Esophagus (tissue), 2 donors: ENCODE measurements around the gene PELI3. TPM values are rescaled to one million over a fixed set of nuclear protein-coding genes. Genes with fewer than 3 reads are reported as not detected.
A peak's percentile ranks its signal among the peaks of the same experiment; 100 is the strongest.

Experiments
- H3K27ac ChIP-seq, 2 donors: one replicate each; pipeline ENCODE4 v1.5.1; 2013; ENCODE audit warnings: low read depth in 2 of 2, mild to moderate bottlenecking in 2 of 2, inconsistent platforms in 1 of 2, low read length in 1 of 2, moderate library complexity in 1 of 2
- H3K27me3 ChIP-seq, 2 donors: one replicate each; pipeline ENCODE4 v1.6.1; 2013; ENCODE audit warnings: low read length in 2 of 2, control low read depth in 1 of 2, mild to moderate bottlenecking in 1 of 2; ENCODE audit not compliant: insufficient read depth in 2 of 2, control insufficient read depth in 1 of 2
- H3K36me3 ChIP-seq, 2 donors: one replicate each; pipeline ENCODE4 v1.6.1; 2013; ENCODE audit warnings: low read length in 1 of 2; ENCODE audit not compliant: control insufficient read depth in 2 of 2, insufficient read depth in 2 of 2
- H3K4me1 ChIP-seq, 2 donors: one replicate each; pipeline ENCODE4 v1.6.1; 2013; ENCODE audit warnings: low read length in 1 of 2; ENCODE audit not compliant: control insufficient read depth in 2 of 2, insufficient read depth in 2 of 2
- H3K4me3 ChIP-seq, 2 donors: one replicate each; pipeline ENCODE4 v1.5.1; 2013; ENCODE audit warnings: low read length in 2 of 2, mild to moderate bottlenecking in 2 of 2, low read depth in 1 of 2, moderate library complexity in 1 of 2
- H3K9me3 ChIP-seq, 2 donors: one replicate each; pipeline ENCODE4 v1.6.1; 2013; ENCODE audit warnings: mild to moderate bottlenecking in 2 of 2, low read depth in 1 of 2, low read length in 1 of 2, moderate library complexity in 1 of 2; ENCODE audit not compliant: control insufficient read depth in 2 of 2, insufficient read depth in 1 of 2
- WGBS, 2 donors: extraction: QIAGEN DNeasy Blood & Tissue Kit; methylation state at CpG; one replicate each; pipeline ENCODE4 v1.1.7; 2013; 5-methylcytosine and 5-hydroxymethylcytosine counted together
- polyA plus RNA-seq, 2 donors: library from polyadenylated mRNA; stranded (reverse); fragments of 200-250 nt; gene quantifications; one replicate each; pipeline ENCODE4 v1.2.3, GENCODE V29; 2013
- donor health status: healthy with polysubstance abuse.
- donor health status: Bipolar disorder and iron deficiency.

Gene PELI3
- polyA plus RNA-seq, result 1 to 10 TPM; 5.5 to 7.8 TPM

DNA sequence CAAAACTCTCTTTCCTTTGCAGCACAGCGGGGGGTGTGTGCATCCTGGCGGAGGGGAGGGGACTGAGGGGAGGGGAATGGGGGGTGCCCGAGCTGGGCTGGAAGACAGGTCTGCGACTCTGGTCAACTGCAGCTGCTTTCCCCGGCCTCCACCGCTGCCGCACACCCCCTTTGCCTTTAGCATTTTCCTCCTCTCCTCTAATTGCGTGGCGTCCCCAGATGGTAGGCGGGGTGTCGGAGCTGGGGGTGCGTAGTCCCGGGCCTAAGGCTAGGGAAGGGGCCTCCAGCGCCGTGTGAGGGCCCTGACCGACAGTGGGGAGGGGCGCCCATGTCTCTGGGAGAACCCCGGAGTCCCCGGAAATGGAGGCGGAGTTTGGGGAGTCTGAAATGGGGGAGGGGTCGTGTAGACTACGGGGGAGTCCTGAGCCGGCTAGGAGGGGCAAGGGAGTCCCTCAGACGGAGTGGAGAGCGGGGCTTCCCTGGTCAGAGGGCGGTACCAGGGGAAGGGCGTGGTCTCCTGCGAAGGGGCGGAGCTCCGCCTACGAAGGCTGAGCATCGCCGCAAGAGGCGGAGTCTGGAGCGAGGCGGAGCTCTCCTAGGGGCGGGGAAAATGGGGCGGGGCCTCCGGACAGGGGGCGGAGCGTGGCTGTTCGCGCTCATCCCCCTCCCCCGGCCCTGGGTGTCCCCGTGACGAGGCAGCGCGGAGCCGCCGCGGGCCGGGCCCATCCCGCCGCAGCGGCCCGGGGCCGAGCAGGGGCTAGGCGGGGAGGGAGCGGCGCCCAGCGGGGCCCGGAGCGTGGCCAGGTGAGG is at the start of gene PELI3:
TSS of gene PELI3 (plus strand) at position 681 of the 809 bp plus-strand sequence. CDS start 1,224 bp downstream, outside the sequence.
- H3K9me3 ChIP-seq, result no peaks in the 10 kb centered on the region
- H3K27me3 ChIP-seq, result no peaks in the 10 kb centered on the region
- H3K36me3 ChIP-seq, result peaks cover 0 to 4% of the 10 kb centered on the region in 2 donors
- WGBS, 2 donors, result 1% methylated on average over 34 to 63 of the region's 63 CpGs
- peaks cover 0 to 3% of the 10 kb centered on the region in 2 donors for H3K4me1 ChIP-seq
- peak within 1 kb of the TSS; percentile 75 to 86 for H3K4me3 ChIP-seq
- H3K27ac ChIP-seq, result peak within 1 kb of the TSS; percentile 61 to 81

- no peak overlapping the region for H3K27ac ChIP-seq
- H3K4me1 ChIP-seq, result peaks cover 0 to 6% of the 10 kb centered on the region in 2 donors
- H3K9me3 ChIP-seq, result no peaks in the 10 kb centered on the region
- no peaks in the 10 kb centered on the region for H3K36me3 ChIP-seq
- WGBS, 2 donors, result 60 to 62% methylated on average over 11 of the region's 11 CpGs
- H3K4me3 ChIP-seq, result no peak overlapping the region
- no peaks in the 10 kb centered on the region for H3K27me3 ChIP-seq
Measured at GRCh38 chr11:66417000-66417399, 49.7 kb upstream of the PELI3 start.

- Histone ChIP-seq H3K36me3 (no peaks in the 10 kb centered on the region), H3K27me3 (no peaks in the 10 kb centered on the region), H3K9me3 (no peaks in the 10 kb centered on the region), H3K4me1 (peaks cover 0 to 6% of the 10 kb centered on the region in 2 donors), H3K4me3 (no peak overlapping the region), H3K27ac (peak overlapping the region in 1 of 2 donors; percentile 28)
- WGBS, 2 donors, result 9 to 10% methylated on average over 16 of the region's 16 CpGs
Measured at GRCh38 chr11:66418168-66418985, 48.3 kb upstream of the PELI3 start.

GRCh38 chr11:66418986-66419308 is 47.8 kb upstream of the PELI3 start:
- peaks cover 0 to 6% of the 10 kb centered on the region in 2 donors for H3K4me1 ChIP-seq
- no peaks in the 10 kb centered on the region for H3K27me3 ChIP-seq
- H3K9me3 ChIP-seq, result no peaks in the 10 kb centered on the region
- no peak overlapping the region for H3K27ac ChIP-seq
- H3K4me3 ChIP-seq, result no peak overlapping the region
- 50 to 61% methylated on average over 3 of the region's 3 CpGs for WGBS, 2 donors
- no peaks in the 10 kb centered on the region for H3K36me3 ChIP-seq

- Histone ChIP-seq H3K27ac (no peak overlapping the region), H3K27me3 (no peaks in the 10 kb centered on the region), H3K4me3 (no peak overlapping the region), H3K36me3 (no peaks in the 10 kb centered on the region), H3K9me3 (no peaks in the 10 kb centered on the region), H3K4me1 (peaks cover 0 to 6% of the 10 kb centered on the region in 2 donors)
- 4 to 6% methylated on average over 13 to 30 of the region's 30 CpGs for WGBS, 2 donors
Measured at GRCh38 chr11:66419825-66420224, 46.9 kb upstream of the PELI3 start.

- Histone ChIP-seq H3K27ac (no peak within 1 kb of the TSS), H3K4me1 (peaks cover 0 to 6% of the 10 kb centered on the region in 2 donors), H3K36me3 (no peaks in the 10 kb centered on the region), H3K27me3 (no peaks in the 10 kb centered on the region), H3K9me3 (no peaks in the 10 kb centered on the region), H3K4me3 (no peak within 1 kb of the TSS)
- 14 to 15% methylated on average over 66 to 71 of the region's 71 CpGs for WGBS, 2 donors
Measured at GRCh38 chr11:66420671-66421476, 45.8 kb upstream of the PELI3 start, which contains the start of gene NPAS4. NPAS4 (plus strand) TSS chr11:66421035; CDS start chr11:66421180, 145 bp downstream.

GRCh38 chr11:66421492-66422205 is 45.1 kb upstream of the PELI3 start:
- Histone ChIP-seq H3K27ac (no peak overlapping the region), H3K4me1 (peaks cover 0 to 6% of the 10 kb centered on the region in 2 donors), H3K36me3 (no peaks in the 10 kb centered on the region), H3K27me3 (no peaks in the 10 kb centered on the region), H3K4me3 (no peak overlapping the region), H3K9me3 (no peaks in the 10 kb centered on the region)
- WGBS, 2 donors, result 13 to 14% methylated on average over 38 of the region's 38 CpGs

DNA sequence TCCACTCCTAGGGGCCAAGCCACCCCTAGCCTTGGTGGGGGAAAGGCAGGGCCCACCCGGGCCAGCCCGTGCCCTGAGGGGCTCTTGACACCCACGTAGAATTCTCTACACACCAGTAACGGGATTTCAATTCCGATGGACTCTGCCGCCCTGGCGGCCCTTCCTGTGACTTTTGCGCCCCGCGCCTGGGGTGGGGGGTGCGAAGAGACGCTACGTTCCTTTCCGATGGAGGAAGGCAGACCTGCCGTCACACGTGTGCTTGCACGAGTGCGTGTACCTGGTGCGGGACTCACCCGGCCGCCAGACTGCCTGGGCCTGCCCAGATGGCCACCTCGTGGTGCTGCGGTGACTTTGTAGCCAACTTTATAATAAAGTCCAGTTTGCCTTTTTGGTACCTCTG is 40.4 kb upstream of the PELI3 start:
- no peaks in the 10 kb centered on the region for H3K27me3 ChIP-seq
- H3K27ac ChIP-seq, result no peak overlapping the region
- 67 to 69% methylated on average over 23 of the region's 23 CpGs for WGBS, 2 donors
- no peaks in the 10 kb centered on the region for H3K4me1 ChIP-seq
- H3K36me3 ChIP-seq, result no peaks in the 10 kb centered on the region
- H3K4me3 ChIP-seq, result no peak overlapping the region
- no peaks in the 10 kb centered on the region for H3K9me3 ChIP-seq

- no peaks in the 10 kb centered on the region for H3K36me3 ChIP-seq
- no peak overlapping the region for H3K4me3 ChIP-seq
- H3K27me3 ChIP-seq, result no peaks in the 10 kb centered on the region
- H3K27ac ChIP-seq, result no peak overlapping the region
- 81 to 87% methylated on average over 2 of the region's 2 CpGs for WGBS, 2 donors
- H3K9me3 ChIP-seq, result no peaks in the 10 kb centered on the region
- H3K4me1 ChIP-seq, result no peaks in the 10 kb centered on the region
Measured at GRCh38 chr11:66428933-66429332, 37.8 kb upstream of the PELI3 start.
